IMR-90 (cell line): ENCODE data around the gene SHISAL1. TPM values are rescaled to one million over a fixed set of nuclear protein-coding genes. Genes with fewer than 3 reads are reported as not detected.

Experiments
- ATAC-seq: fragments of 200-7000 bp; cut with Tn5 transposase; 2 replicates; pipeline ENCODE4 v1.9.1; 2020; ENCODE audit warnings: low read depth, mild to moderate bottlenecking, moderate library complexity
- BruUV-seq: library from RNA; stranded (reverse); fragments of 400-500 nt; replicated peaks from 2 replicates; lab custom pipeline; 2021; lab: Mats Ljungman, UMichigan
- CTCF ChIA-PET: fragments of 300-600 bp; formaldehyde crosslinking; extraction: SDS; loops from one replicate; lab custom pipeline; 2021; ENCODE audit warnings: antibody characterized with exemption; lab: Yijun Ruan, JAX
- POLR2A ChIA-PET: fragments of 300-600 bp; sonication (Branson Sonifier 250); formaldehyde crosslinking; loops from one replicate; lab custom pipeline; 2022; ENCODE audit warnings: antibody characterized with exemption; ENCODE audit not compliant: unreplicated experiment; lab: Charles Lee
- DNase-seq: peaks from one replicate; pipeline ENCODE4 v3.0.0; 2013
- H2AFZ ChIP-seq: replicated peaks from 2 replicates; pipeline ENCODE3; 2013; ENCODE audit warnings: low read length, mild to moderate bottlenecking; ENCODE audit not compliant: poor library complexity
- H2AK5ac ChIP-seq: 2 replicates; pipeline ENCODE4 v1.6.1; 2013; ENCODE audit warnings: low read depth, low read length, inconsistent platforms
- H2AK9ac ChIP-seq: replicated peaks from 2 replicates; pipeline ENCODE3; 2013; ENCODE audit warnings: mild to moderate bottlenecking, low read depth, low read length, moderate library complexity; ENCODE audit not compliant: poor library complexity
- H2BK120ac ChIP-seq: 2 replicates; pipeline ENCODE4 v1.6.1; 2013; ENCODE audit warnings: low read depth, low read length, inconsistent platforms
- H2BK15ac ChIP-seq: 3 replicates; pipeline ENCODE4 v1.6.1; 2013; ENCODE audit warnings: low read depth, low read length, inconsistent platforms
- H2BK20ac ChIP-seq: 2 replicates; pipeline ENCODE4 v1.6.1; 2013; ENCODE audit warnings: low read depth, mild to moderate bottlenecking, inconsistent platforms, low read length, moderate library complexity
- H2BK5ac ChIP-seq: 2 replicates; pipeline ENCODE4 v1.6.1; 2013; ENCODE audit warnings: mild to moderate bottlenecking, low read depth, low read length, inconsistent platforms; ENCODE audit not compliant: poor library complexity, severe bottlenecking
- H3K14ac ChIP-seq: replicated peaks from 2 replicates; pipeline ENCODE4 v1.6.1; 2013; ENCODE audit warnings: low read depth, low read length, inconsistent platforms
- H3K18ac ChIP-seq: 2 replicates; pipeline ENCODE4 v1.6.1; 2013; ENCODE audit warnings: low read depth, low read length, control low read depth
- H3K23ac ChIP-seq: 2 replicates; pipeline ENCODE4 v1.6.1; 2013; ENCODE audit warnings: low read depth, low read length, inconsistent platforms
- H3K27ac ChIP-seq: 2 replicates; pipeline ENCODE4 v1.5.1; 2013; ENCODE audit warnings: mild to moderate bottlenecking, control low read depth, low read length; ENCODE audit not compliant: insufficient read depth
- H3K27me3 ChIP-seq: 2 replicates; pipeline ENCODE4 v1.6.1; 2013; ENCODE audit warnings: low read length; ENCODE audit not compliant: control insufficient read depth, insufficient read depth
- H3K36me3 ChIP-seq: 2 replicates; pipeline ENCODE4 v1.6.1; 2013; ENCODE audit warnings: low read length, mixed read lengths; ENCODE audit not compliant: control insufficient read depth, insufficient read depth
- H3K4ac ChIP-seq: 2 replicates; pipeline ENCODE4 v1.6.1; 2013; ENCODE audit warnings: low read depth, low read length, inconsistent platforms
- H3K4me1 ChIP-seq: 2 replicates; pipeline ENCODE4 v1.6.1; 2013; ENCODE audit warnings: low read length, mixed read lengths; ENCODE audit not compliant: control insufficient read depth, insufficient read depth
- H3K4me2 ChIP-seq: 2 replicates; pipeline ENCODE4 v1.6.1; 2013; ENCODE audit warnings: low read depth, mild to moderate bottlenecking, control low read depth, low read length, moderate library complexity
- H3K4me3 ChIP-seq: 2 replicates; pipeline ENCODE4 v1.5.1; 2013; ENCODE audit warnings: low read depth, mild to moderate bottlenecking, control low read depth, low read length, moderate library complexity; ENCODE audit not compliant: insufficient read depth
- H3K56ac ChIP-seq: 2 replicates; pipeline ENCODE4 v1.6.1; 2013; ENCODE audit warnings: low read length, inconsistent platforms; ENCODE audit not compliant: insufficient read depth; ENCODE audit errors: extremely low read depth
- H3K79me1 ChIP-seq, 2 experiments: 2 replicates each; pipeline ENCODE4 v1.6.1; 2013; ENCODE audit warnings: low read length in 2 of 2, inconsistent platforms in 1 of 2, low read depth in 1 of 2
- H3K9ac ChIP-seq: 2 replicates; pipeline ENCODE4 v1.6.1; 2013; ENCODE audit warnings: low read depth, low read length, control low read depth
- H3K9me1 ChIP-seq: 2 replicates; pipeline ENCODE4 v1.6.1; 2013; ENCODE audit warnings: low read length, inconsistent platforms; ENCODE audit not compliant: insufficient read depth
- H3K9me3 ChIP-seq: 2 replicates; pipeline ENCODE4 v1.6.1; 2013; ENCODE audit warnings: low read length; ENCODE audit not compliant: control insufficient read depth, insufficient read depth
- H4K20me1 ChIP-seq: 2 replicates; pipeline ENCODE4 v1.6.1; 2013; ENCODE audit warnings: low read length, inconsistent platforms; ENCODE audit not compliant: insufficient read depth
- H4K5ac ChIP-seq: 2 replicates; pipeline ENCODE4 v1.6.1; 2013; ENCODE audit warnings: mild to moderate bottlenecking, low read depth, low read length, control low read depth
- H4K8ac ChIP-seq, 2 experiments: 2 replicates each; pipeline ENCODE4 v1.6.1; 2013; ENCODE audit warnings: low read depth in 2 of 2, low read length in 2 of 2, control low read depth in 1 of 2, inconsistent platforms in 1 of 2
- H4K91ac ChIP-seq: 2 replicates; pipeline ENCODE4 v1.6.1; 2013; ENCODE audit warnings: low read depth, low read length, inconsistent platforms; ENCODE audit not compliant: insufficient read depth
- BHLHE40 ChIP-seq: fragments of 150-350 bp; IDR thresholded peaks from 2 replicates; pipeline ENCODE4 v1.6.1; 2016; ENCODE audit warnings: mild to moderate bottlenecking, low read depth, low read length
- CTCF ChIP-seq: conservative IDR thresholded peaks from 2 replicates; pipeline ENCODE4 v1.5.1; 2012; ENCODE audit warnings: mild to moderate bottlenecking, low read depth, low read length, improper control_type of control experiment
- FOS ChIP-seq: fragments of 150-350 bp; IDR thresholded peaks from 2 replicates; pipeline ENCODE4 v1.6.1; 2016; ENCODE audit warnings: low read depth, low read length
- MAZ ChIP-seq: IDR thresholded peaks from 2 replicates; pipeline ENCODE4 v1.6.1; 2012; ENCODE audit warnings: low read depth, mild to moderate bottlenecking, low read length, improper control_type of control experiment, moderate library complexity, borderline replicate concordance
- NFE2L2 ChIP-seq: fragments of 150-350 bp; IDR thresholded peaks from 2 replicates; pipeline ENCODE4 v1.6.1; 2016; ENCODE audit warnings: low read depth, mild to moderate bottlenecking, low read length
- RAD21 ChIP-seq: IDR thresholded peaks from 2 replicates; pipeline ENCODE4 v1.6.1; 2012; ENCODE audit warnings: low read length, improper control_type of control experiment
- RFX5 ChIP-seq: IDR thresholded peaks from 2 replicates; pipeline ENCODE4 v1.8.0; 2012; ENCODE audit warnings: low read depth, mild to moderate bottlenecking, low read length, moderate library complexity
- SMC3 ChIP-seq: fragments of 150-350 bp; IDR thresholded peaks from 2 replicates; pipeline ENCODE4 v1.6.1; 2016; ENCODE audit warnings: low read depth, mild to moderate bottlenecking, antibody characterized with exemption, low read length, moderate library complexity
- WGBS, 2 experiments: methylation state at CpG; one replicate each; pipeline versions ENCODE4 v1.1.5 to v1.1.7; 2013; ENCODE audit warnings: missing lambda C conversion rate in 2 of 2; ENCODE audit not compliant: insufficient read length in 1 of 2; ENCODE audit errors: extremely low coverage in 2 of 2; 5-methylcytosine and 5-hydroxymethylcytosine counted together
- dilution Hi-C: fragments of 300-500 bp; cut with HindIII; formaldehyde crosslinking; loops from one replicate; pipeline ENCODE4 v1.14.3; 2018; ENCODE audit warnings: low sequenced_read_pairs; ENCODE audit not compliant: unreplicated experiment
- in situ Hi-C: fragments of 300-500 bp; cut with MboI; formaldehyde crosslinking; loops from 3 replicates; pipeline ENCODE4 v1.14.3; 2019; ENCODE audit warnings: low sequenced_read_pairs, inconsistent platforms, mixed read lengths
- intact Hi-C: fragments of 100-400 bp; cut with micrococcal nuclease; formaldehyde crosslinking; loops from 2 replicates; pipeline ENCODE4 v1.10.0; 2022
- polyA plus RNA-seq, 3 experiments: library from polyadenylated mRNA; depleted of rRNA; stranded (reverse); fragments of >200 nt; gene quantifications; 2 replicates each; pipeline ENCODE4 v1.2.3, GENCODE V29; 2012; ENCODE audit warnings: low replicate concordance in 1 of 3
- total RNA-seq: library from RNA; depleted of rRNA; stranded (reverse); fragments of >200 nt; gene quantifications from 2 replicates; pipeline ENCODE4 v1.2.3, GENCODE V29; 2012

SHISAL1 gene
- total and polyA plus RNA-seq, 2 of the 4 experiments (the other 2 are of a cell fraction) = 1.0 to 1.4 TPM

- no peak overlapping the region for H3K27ac ChIP-seq
- peak overlapping the region; percentile 52 for H2AFZ ChIP-seq
- no peak overlapping the region for H3K56ac ChIP-seq
- no peak overlapping the region for H3K4me3 ChIP-seq
- H3K9me3 ChIP-seq = no peaks in the 10 kb centered on the region
- H4K91ac ChIP-seq = no peak overlapping the region
- TF ChIP-seq NFE2L2 (no peak), CTCF (no peak), BHLHE40 (no peak), MAZ (no peak), SMC3 (no peak), RAD21 (no peak), RFX5 (no peak), FOS (no peak)
- in situ Hi-C loops (loop anchor here (10.0 kb wide), 1 partner anchor 338 kb away; no protein-coding TSS in a partner anchor), dilution Hi-C loops (no loop called here), intact Hi-C loops (no loop called here)
- no peak for ATAC-seq
- WGBS, 2 experiments = 91% methylated on average over 5 of the region's 8 CpGs; no CpG with 5 or more reads in 1 of the 2 experiments
- no peak overlapping the region for H2AK9ac ChIP-seq
- no peaks in the 10 kb centered on the region for H3K79me1 ChIP-seq
- no peak overlapping the region for H4K8ac ChIP-seq
- no peak overlapping the region for H3K23ac ChIP-seq
- no peak overlapping the region for H3K18ac ChIP-seq
- BruUV-seq = no TSS peak
- peaks cover 18% of the 10 kb centered on the region for H3K9me1 ChIP-seq
- POLR2A ChIA-PET = no interaction called here
- no peak overlapping the region for H2BK20ac ChIP-seq
- no peak overlapping the region for H2BK120ac ChIP-seq
- CTCF ChIA-PET = no interaction called here
- H3K36me3 ChIP-seq = no peaks in the 10 kb centered on the region
- no peak overlapping the region for H3K4me2 ChIP-seq
- H2BK15ac ChIP-seq = no peak overlapping the region
- no peak overlapping the region for H3K14ac ChIP-seq
- H4K5ac ChIP-seq = no peak overlapping the region
- no peak for DNase-seq
- peak overlapping the region; percentile 33; the same call in 1 of the 2 replicates for H2AK5ac ChIP-seq
- no peak overlapping the region for H3K9ac ChIP-seq
- H3K4ac ChIP-seq = no peak overlapping the region
- H4K20me1 ChIP-seq = peaks cover 10% of the 10 kb centered on the region; the same call in 1 of the 2 replicates
- peaks cover 9% of the 10 kb centered on the region for H3K4me1 ChIP-seq
- H2BK5ac ChIP-seq = no peak overlapping the region
- H3K27me3 ChIP-seq = peaks cover 16% of the 10 kb centered on the region
These were observed 20.2 kb upstream of the SHISAL1 start for GRCh38 chr22:44332946-44333345.
